Immature natural killer cell (primary cell): ENCODE measurements around the gene RNF8. TPM values are rescaled to one million over a fixed set of nuclear protein-coding genes. Genes with fewer than 3 reads are reported as not detected.
"Not testable (repeated sequence)": the region's sequence is repeated elsewhere in the genome, so short reads cannot be mapped to it uniquely, and the experiment has no call there.

Source experiments
- DNase-seq, 3 donors: peaks; one replicate each; pipeline ENCODE4 v3.0.0; 2022; ENCODE audit warnings: mixed read lengths in 1 of 3
- H3K27ac Mint-ChIP-seq, 6 donors: one replicate each; pipeline ENCODE4 v1.8.0; 2020; ENCODE audit warnings: mixed read lengths in 6 of 6, mild to moderate bottlenecking in 5 of 6, inconsistent platforms in 4 of 6, moderate library complexity in 3 of 6
- H3K27me3 Mint-ChIP-seq, 3 donors: one replicate each; pipeline ENCODE4 v1.8.0; 2020 to 2021; ENCODE audit warnings: low read depth in 3 of 3, mild to moderate bottlenecking in 3 of 3, mixed read lengths in 3 of 3, moderate library complexity in 3 of 3, inconsistent platforms in 1 of 3
- H3K36me3 Mint-ChIP-seq, 3 donors: one replicate each; pipeline ENCODE4 v1.8.0; 2020; ENCODE audit warnings: mixed read lengths in 3 of 3, inconsistent platforms in 2 of 3, mild to moderate bottlenecking in 2 of 3
- H3K4me1 Mint-ChIP-seq, 2 donors: one replicate each; pipeline ENCODE4 v1.8.0; 2020; ENCODE audit warnings: inconsistent platforms in 2 of 2, mild to moderate bottlenecking in 2 of 2, mixed read lengths in 2 of 2, moderate library complexity in 1 of 2
- H3K4me3 Mint-ChIP-seq, 5 donors: one replicate each; pipeline ENCODE4 v1.8.0; 2020; ENCODE audit warnings: mild to moderate bottlenecking in 5 of 5, mixed read lengths in 5 of 5, inconsistent platforms in 3 of 5, moderate library complexity in 3 of 5
- H3K9me3 Mint-ChIP-seq, 6 donors: one replicate each; pipeline ENCODE4 v1.8.0; 2020; ENCODE audit warnings: mild to moderate bottlenecking in 6 of 6, mixed read lengths in 6 of 6, inconsistent platforms in 4 of 6, moderate library complexity in 3 of 6
- polyA plus RNA-seq, 3 donors: library from polyadenylated mRNA; unstranded; fragments of 300-500 nt; fragmentation: Illumina TruSeq; gene quantifications; one replicate each; pipeline ENCODE4 v1.2.3, GENCODE V29; 2021

Gene RNF8
- polyA plus RNA-seq, 3 donors from 2014 or later: 15.2 to 26.4 (median 25.8) TPM

- no peaks in the 10 kb centered on the region for H3K27me3 Mint-ChIP-seq
- peak overlapping the region in 2 of 6 donors; percentile 18 to 62 for H3K27ac Mint-ChIP-seq
- H3K9me3 Mint-ChIP-seq: no peaks in the 10 kb centered on the region
- peaks cover 2 to 14% (median 13%) of the 10 kb centered on the region in 3 donors for H3K36me3 Mint-ChIP-seq
- DNase-seq: no peak
- H3K4me1 Mint-ChIP-seq: no peaks in the 10 kb centered on the region
- no peak overlapping the region for H3K4me3 Mint-ChIP-seq
Observed at GRCh38 chr6:37334047-37334446, 19.7 kb upstream of the RNF8 start.

GRCh38 chr6:37338317-37338716, 15.5 kb upstream of the RNF8 start:
- H3K4me3 Mint-ChIP-seq, DNase-seq, H3K27me3 Mint-ChIP-seq, H3K9me3 Mint-ChIP-seq, H3K4me1 Mint-ChIP-seq, H3K36me3 Mint-ChIP-seq, H3K27ac Mint-ChIP-seq: not testable (repeated sequence)

GRCh38 chr6:37338745-37339255, 15.0 kb upstream of the RNF8 start:
- peaks cover 0 to 7% (median 0%) of the 10 kb centered on the region in 3 donors for H3K27me3 Mint-ChIP-seq
- H3K4me1 Mint-ChIP-seq: no peaks in the 10 kb centered on the region
- no peak overlapping the region for H3K27ac Mint-ChIP-seq
- no peak overlapping the region for H3K4me3 Mint-ChIP-seq
- DNase-seq: no peak
- H3K9me3 Mint-ChIP-seq: no peaks in the 10 kb centered on the region
- peaks cover 0 to 5% (median 3%) of the 10 kb centered on the region in 3 donors for H3K36me3 Mint-ChIP-seq

GRCh38 chr6:37339741-37340638, 13.8 kb upstream of the RNF8 start:
- no peak overlapping the region for H3K27ac Mint-ChIP-seq
- no peak overlapping the region for H3K4me3 Mint-ChIP-seq
- H3K27me3 Mint-ChIP-seq: peaks cover 0 to 7% (median 0%) of the 10 kb centered on the region in 3 donors
- H3K4me1 Mint-ChIP-seq: no peaks in the 10 kb centered on the region
- no peak for DNase-seq
- no peaks in the 10 kb centered on the region for H3K9me3 Mint-ChIP-seq
- H3K36me3 Mint-ChIP-seq: peaks cover 0 to 5% (median 0%) of the 10 kb centered on the region in 3 donors

GRCh38 chr6:37340639-37340943, 13.2 kb upstream of the RNF8 start:
- Mint-ChIP-seq H3K36me3 (peaks cover 0 to 5% (median 0%) of the 10 kb centered on the region in 3 donors), H3K4me3 (no peak overlapping the region), H3K27ac (no peak overlapping the region), H3K27me3 (peaks cover 0 to 7% (median 0%) of the 10 kb centered on the region in 3 donors), H3K9me3 (no peaks in the 10 kb centered on the region), H3K4me1 (no peaks in the 10 kb centered on the region)
- no peak for DNase-seq

- Mint-ChIP-seq H3K27ac (peak overlapping the region in 1 of 6 donors; percentile 36), H3K27me3 (peaks cover 0 to 7% (median 2%) of the 10 kb centered on the region in 3 donors), H3K9me3 (no peaks in the 10 kb centered on the region), H3K4me1 (no peaks in the 10 kb centered on the region), H3K4me3 (no peak overlapping the region), H3K36me3 (peaks cover 0 to 5% (median 0%) of the 10 kb centered on the region in 3 donors)
- DNase-seq: no peak
Observed at GRCh38 chr6:37343248-37343647, 10.5 kb upstream of the RNF8 start.

GRCh38 chr6:37344308-37344707, 9.5 kb upstream of the RNF8 start:
- H3K4me1 Mint-ChIP-seq: no peaks in the 10 kb centered on the region
- H3K27me3 Mint-ChIP-seq: peaks cover 0 to 7% (median 2%) of the 10 kb centered on the region in 3 donors
- peaks cover 0 to 5% (median 0%) of the 10 kb centered on the region in 3 donors for H3K36me3 Mint-ChIP-seq
- H3K27ac Mint-ChIP-seq: no peak overlapping the region
- no peaks in the 10 kb centered on the region for H3K9me3 Mint-ChIP-seq
- no peak overlapping the region for H3K4me3 Mint-ChIP-seq
- no peak for DNase-seq

GRCh38 chr6:37345804-37346203, 8.0 kb upstream of the RNF8 start:
- H3K4me3 Mint-ChIP-seq, H3K4me1 Mint-ChIP-seq, DNase-seq, H3K27ac Mint-ChIP-seq, H3K27me3 Mint-ChIP-seq, H3K9me3 Mint-ChIP-seq, H3K36me3 Mint-ChIP-seq: not testable (repeated sequence)

- H3K9me3 Mint-ChIP-seq: no peaks in the 10 kb centered on the region
- no peak overlapping the region for H3K27ac Mint-ChIP-seq
- H3K36me3 Mint-ChIP-seq: peaks cover 0 to under 1% (median 0%) of the 10 kb centered on the region in 3 donors
- H3K4me1 Mint-ChIP-seq: no peaks in the 10 kb centered on the region
- peaks cover 1 to 7% (median 2%) of the 10 kb centered on the region in 3 donors for H3K27me3 Mint-ChIP-seq
- no peak overlapping the region for H3K4me3 Mint-ChIP-seq
- no peak for DNase-seq
Observed at GRCh38 chr6:37347177-37347576, 6.6 kb upstream of the RNF8 start.

- peaks cover 2 to 7% (median 2%) of the 10 kb centered on the region in 3 donors for H3K27me3 Mint-ChIP-seq
- DNase-seq: no peak
- no peak overlapping the region for H3K27ac Mint-ChIP-seq
- H3K36me3 Mint-ChIP-seq: no peaks in the 10 kb centered on the region
- no peaks in the 10 kb centered on the region for H3K9me3 Mint-ChIP-seq
- H3K4me3 Mint-ChIP-seq: no peak overlapping the region
- H3K4me1 Mint-ChIP-seq: no peaks in the 10 kb centered on the region
Observed at GRCh38 chr6:37347670-37348111, 6.1 kb upstream of the RNF8 start.

- Mint-ChIP-seq H3K27ac (no peak overlapping the region), H3K27me3 (peaks cover 0 to 5% (median 5%) of the 10 kb centered on the region in 3 donors), H3K4me1 (peaks cover 25% of the 10 kb centered on the region in 2 donors), H3K4me3 (no peak overlapping the region), H3K9me3 (no peaks in the 10 kb centered on the region), H3K36me3 (no peaks in the 10 kb centered on the region)
- no peak for DNase-seq
Observed at GRCh38 chr6:37351027-37351426, 2.8 kb upstream of the RNF8 start.

GRCh38 chr6:37352384-37352783, 1.4 kb upstream of the RNF8 start:
- no peak for DNase-seq
- Mint-ChIP-seq H3K27ac (peak overlapping the region in 2 of 6 donors; percentile 61 to 64), H3K36me3 (no peaks in the 10 kb centered on the region), H3K4me3 (peak overlapping the region; percentile 10 to 70 (median 64)), H3K9me3 (no peaks in the 10 kb centered on the region), H3K4me1 (peaks cover 38% of the 10 kb centered on the region in 2 donors), H3K27me3 (peaks cover 0 to 5% (median 5%) of the 10 kb centered on the region in 3 donors)

- peaks cover 45 to 56% of the 10 kb centered on the region in 2 donors for H3K4me1 Mint-ChIP-seq
- H3K36me3 Mint-ChIP-seq: no peaks in the 10 kb centered on the region
- H3K9me3 Mint-ChIP-seq: no peaks in the 10 kb centered on the region
Observed at GRCh38 chr6:37354526-37355384, 972 bp downstream of the RNF8 start.

More at GRCh38 chr6:37354526-37355384, 972 bp downstream of the RNF8 start:
- Mint-ChIP-seq H3K27ac (peak overlapping the region in 5 of 6 donors; percentile 87 to 94 (median 89)), H3K27me3 (peaks cover 0 to 7% (median 3%) of the 10 kb centered on the region in 3 donors), H3K4me3 (peak overlapping the region; percentile 85 to 97 (median 94))
- DNase-seq: no peak
